ENCODE results near the gene CCL23.
"Not testable (repeated sequence)": the region's sequence is repeated elsewhere in the genome, so short reads cannot be mapped to it uniquely, and the experiment has no call there.

CCL23 gene

DNA sequence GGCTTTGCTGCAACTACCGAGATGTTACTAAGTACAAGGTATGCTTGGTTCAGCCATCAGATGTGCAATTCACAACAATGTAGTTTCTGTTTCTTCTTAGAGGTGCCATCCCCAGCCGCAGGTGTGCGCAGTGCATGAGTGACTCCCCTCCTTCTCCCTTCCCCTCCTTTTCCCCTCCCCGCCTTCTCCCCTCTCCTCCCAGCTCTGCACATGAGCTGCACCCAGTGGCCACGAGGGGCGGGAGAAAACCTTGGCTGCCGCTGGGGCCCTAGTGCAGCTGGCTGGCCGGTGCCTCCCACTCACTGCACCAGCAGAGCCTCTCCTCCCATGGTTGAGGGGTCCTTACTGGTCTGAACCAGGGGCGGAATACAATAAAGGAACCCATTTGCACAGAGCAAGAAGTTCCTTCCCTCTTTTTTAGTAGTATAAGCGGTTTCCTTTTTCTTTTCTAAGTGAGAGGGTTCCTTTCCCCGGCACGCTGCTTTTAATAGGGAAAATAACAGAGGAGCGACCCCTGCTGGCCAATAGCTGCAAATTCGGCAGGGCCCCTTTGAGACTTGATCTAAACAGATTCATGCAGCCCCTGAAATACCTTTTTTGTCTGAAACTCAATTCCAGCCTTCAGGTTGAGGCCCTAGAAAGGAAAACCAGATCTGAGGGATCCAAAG is 8.6 kb downstream of the CCL23 start:
- DNase-seq (ENCODE audit: insufficient read length, low spot score) (no peak), FAIRE-seq (no peak)

GRCh38 chr17:36004594-36005108 is 13.1 kb downstream of the CCL23 start:
- FAIRE-seq, result no peak
- no peak for DNase-seq (ENCODE audit: insufficient read length, low spot score)

DNA sequence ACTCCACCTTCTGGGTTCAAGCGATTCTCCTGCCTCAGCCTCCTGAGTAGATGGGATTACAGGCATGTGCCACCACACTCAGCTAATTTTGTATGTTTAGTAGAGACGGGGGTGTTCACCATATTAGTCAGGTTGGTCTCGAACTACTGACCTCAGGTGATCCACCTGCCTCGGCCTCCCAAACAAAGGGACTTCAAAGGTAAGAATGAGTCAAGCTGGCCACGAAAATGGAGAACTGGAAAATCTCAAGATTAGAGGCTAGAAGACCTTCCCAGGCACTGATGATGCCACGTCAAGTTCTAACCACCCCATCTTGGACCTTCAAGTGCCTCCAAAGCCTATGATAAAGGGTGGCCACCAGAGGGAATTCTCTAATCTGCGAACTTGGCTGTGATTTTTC is 15.1 kb downstream of the CCL23 start:
- FAIRE-seq (no peak), DNase-seq (ENCODE audit: insufficient read length, low spot score) (no peak)

DNA sequence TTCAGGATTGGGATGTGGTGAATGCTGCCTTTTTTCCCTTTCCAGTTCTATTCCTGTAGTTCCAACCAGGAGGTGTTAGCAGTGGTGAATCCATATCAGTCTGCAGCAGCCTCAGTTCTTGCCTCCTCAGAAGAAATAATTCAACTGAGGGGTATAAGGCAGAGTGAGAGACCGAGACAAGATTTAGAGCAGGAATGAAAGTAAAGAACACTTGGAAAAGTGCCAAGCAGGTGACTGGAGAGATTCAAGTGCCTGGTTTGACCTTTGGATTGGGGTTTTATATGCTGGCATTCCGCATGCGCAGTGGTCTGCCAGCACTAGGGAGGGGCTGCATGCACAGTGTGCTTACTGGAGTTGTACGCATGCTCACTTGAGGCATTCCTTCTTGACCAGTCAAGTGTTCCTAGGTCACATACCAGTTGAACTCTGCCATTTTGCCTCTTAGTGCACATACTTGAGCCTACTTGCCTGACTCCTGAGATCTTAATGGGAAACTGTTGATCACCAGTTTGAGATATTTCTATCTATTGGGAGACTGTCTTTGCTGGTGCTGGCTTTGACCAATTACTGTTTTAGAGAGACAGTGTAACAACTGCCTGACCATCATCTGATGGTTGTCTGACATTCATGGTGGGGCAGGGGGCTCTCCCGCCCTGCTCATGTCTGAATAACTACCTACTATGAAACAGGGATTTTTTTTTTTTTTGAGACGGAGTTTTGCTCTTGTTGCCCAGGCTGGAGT is 15.7 kb downstream of the CCL23 start:
- FAIRE-seq, result no peak
- DNase-seq (ENCODE audit: insufficient read length, low spot score), result no peak

DNA sequence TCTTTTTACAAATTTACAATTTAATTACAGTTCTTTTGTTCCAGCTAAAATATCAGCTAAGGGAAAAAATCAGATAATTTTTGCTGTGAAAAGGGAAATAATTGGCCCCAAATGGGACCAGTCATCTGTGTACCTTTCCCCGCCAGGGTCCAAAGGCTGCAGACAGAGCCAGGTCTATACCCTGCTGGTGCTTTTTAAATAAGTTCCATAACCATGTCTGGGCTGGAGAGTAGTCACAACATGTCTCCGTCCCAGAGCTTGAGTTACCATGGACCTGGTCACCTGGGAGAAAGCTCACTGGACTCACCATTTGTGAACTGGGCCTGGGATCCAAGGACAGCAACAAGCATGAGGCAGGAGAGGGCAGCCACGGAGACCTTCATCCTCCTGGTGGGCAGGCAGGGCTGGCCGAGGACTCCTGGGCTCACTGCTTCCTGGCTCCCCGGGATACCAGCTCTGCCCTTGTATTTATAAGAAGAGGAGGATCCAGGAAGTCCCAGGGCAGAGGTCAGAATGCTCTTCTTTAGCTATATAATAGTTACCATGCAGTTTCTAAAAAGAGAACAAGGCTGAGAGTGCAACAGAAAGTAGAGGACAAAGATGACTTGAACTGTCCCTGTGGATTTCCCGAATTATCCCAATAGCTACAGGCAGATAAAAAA is 16.5 kb downstream of the CCL23 start, which contains the start of gene CCL15:
Gene CCL15 (minus strand): TSS at position 444 of the 662 bp plus-strand sequence. CDS start 61 bp downstream, at position 383.
- FAIRE-seq, result no peak

DNA sequence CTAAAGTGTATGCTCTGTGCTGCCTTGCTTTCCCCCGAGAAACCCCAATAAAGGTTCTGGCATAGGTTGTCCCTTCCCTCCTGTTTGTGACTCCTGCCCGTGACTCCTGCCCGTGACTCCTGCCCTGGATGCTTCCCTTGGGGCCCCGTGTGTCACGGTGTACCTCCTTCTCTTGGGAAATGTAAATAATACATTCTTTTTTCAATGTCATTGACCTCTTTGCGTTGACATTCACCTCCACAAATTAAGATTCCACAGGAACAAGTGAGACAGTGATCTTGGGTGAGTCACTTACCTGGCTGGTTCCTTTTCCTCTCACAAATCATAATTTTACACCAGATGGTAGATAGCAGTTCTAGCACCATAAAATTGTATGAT is 17.1 kb downstream of the CCL23 start:
- DNase-seq (ENCODE audit: insufficient read length, low spot score), result no peak

More for the DNA sequence above, 16.5 kb downstream of the CCL23 start, which contains the start of gene CCL15:
- DNase-seq (ENCODE audit: insufficient read length, low spot score), result no peak

DNA sequence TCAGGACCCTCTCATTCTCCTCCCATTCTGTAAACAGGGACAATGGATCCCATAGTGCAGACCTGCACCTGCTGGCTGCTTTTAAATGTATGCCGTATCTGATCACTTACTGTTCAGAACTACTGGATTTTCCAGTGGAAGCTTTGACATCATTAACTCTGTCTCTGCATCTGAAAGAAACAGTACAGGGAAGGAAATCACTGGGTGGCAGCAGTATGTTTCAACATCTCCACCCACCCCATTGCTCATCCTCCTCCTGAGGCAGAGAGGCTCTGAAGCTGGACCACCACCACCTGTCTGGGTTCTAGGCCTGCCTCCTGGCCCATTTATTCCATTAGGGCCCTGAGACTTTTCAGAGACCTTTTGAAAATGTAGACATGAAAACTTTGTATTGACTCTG is 19.0 kb downstream of the CCL23 start:
- DNase-seq (ENCODE audit: insufficient read length, low spot score) (no peak), FAIRE-seq (no peak)

More for the DNA sequence above, 17.1 kb downstream of the CCL23 start:
- FAIRE-seq, result no peak

DNA sequence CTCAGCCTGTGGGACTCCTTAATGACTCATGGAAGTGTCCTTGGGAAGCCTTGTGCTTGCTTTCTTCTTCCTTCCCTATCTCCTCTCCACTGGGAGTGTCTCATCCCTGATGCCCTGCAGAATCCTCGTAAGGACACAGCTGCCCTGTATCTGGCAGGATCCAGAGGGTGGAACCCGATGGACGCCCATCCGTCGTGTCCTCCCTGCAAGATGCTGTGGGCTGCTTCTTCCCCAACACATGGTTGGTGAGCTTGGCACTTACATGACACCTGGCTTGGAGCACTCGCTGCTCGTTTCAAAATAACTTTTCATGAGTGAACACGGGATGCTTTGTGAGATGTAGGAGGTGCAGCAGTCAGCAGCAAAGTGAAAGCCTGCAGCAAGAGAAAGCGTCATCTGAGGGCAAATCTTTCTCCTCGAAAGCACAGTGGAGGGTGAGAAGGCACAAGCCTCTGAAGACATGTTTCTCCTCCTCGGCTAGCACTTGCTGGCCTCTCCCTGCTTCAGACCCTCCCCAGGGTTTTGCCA is 19.7 kb downstream of the CCL23 start:
- DNase-seq (ENCODE audit: insufficient read length, low spot score) (no peak), FAIRE-seq (no peak)

- FAIRE-seq; DNase-seq (ENCODE audit: insufficient read length, low spot score): not testable (repeated sequence)
Observed at GRCh38 chr17:35995346-35995745, 22.4 kb downstream of the CCL23 start.

GRCh38 chr17:35991075-35991474 is 26.7 kb downstream of the CCL23 start:
- FAIRE-seq, result no peak
- no peak for DNase-seq (ENCODE audit: insufficient read length, low spot score)

DNA sequence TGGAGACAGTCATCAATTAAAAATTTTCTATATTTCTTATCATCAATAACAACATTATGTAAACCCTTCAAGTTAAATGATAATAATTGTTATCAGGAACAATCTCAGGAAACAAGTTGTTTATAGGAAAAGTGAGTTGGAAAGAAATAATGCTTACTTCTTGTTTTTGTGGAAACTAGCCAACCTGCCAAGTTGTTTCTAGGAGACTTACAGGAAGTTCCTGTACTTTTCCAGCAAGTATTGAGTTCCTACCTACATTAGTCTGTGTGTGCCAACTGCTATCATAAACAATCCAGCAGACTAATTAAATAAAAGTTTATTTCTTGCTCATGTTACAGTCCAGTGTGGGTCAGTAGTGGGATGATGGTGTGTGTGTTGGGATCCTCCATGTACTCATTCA is 29.6 kb downstream of the CCL23 start:
- FAIRE-seq, result no peak
- no peak for DNase-seq (ENCODE audit: insufficient read length, low spot score)

DNA sequence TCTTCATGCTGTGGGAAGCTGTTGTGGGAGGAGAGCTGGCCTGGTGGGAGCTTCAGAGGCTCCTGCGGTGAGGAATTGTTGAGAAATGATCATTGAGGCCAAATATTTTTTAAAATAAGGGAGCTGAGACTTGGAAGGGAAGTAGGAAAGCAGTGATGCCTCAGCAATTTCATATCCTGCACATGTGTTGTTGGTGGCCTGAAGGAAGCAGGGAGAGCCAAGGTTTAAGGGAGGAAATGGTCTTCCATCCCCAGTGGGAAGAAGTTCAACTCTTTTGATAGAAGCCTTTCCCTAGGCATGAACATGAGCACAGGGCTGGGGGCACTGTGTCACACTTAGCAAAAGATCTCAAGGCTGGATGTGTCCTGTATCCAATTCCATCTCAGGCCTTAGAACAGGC is 31.1 kb downstream of the CCL23 start, which contains the start of gene CCL14:
Gene CCL14 (minus strand): TSS at position 87 of the 400 bp plus-strand sequence. CDS start 80 bp downstream, at position 7.
- no peak for FAIRE-seq
- DNase-seq (ENCODE audit: insufficient read length, low spot score), result no peak

DNA sequence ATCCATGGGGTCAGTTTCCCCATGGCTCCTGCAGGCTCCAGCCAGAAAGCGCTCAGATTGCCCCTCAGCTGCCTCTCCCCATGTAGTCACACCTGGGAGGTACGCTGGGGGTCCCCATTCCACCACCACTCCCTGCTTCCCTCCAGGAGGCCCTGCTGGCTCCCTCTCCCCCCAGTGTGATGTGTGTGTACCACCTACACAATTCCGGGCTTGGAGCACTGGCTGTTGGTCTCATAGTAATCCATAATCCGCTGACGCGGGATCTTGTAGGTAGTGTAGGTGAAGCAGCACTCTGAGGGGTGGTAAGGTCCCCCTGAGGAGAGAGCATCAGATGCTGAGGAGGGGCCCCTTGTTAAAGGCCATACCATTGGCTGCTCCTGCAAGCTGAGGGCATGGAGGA is 33.6 kb downstream of the CCL23 start:
- FAIRE-seq (no peak), DNase-seq (ENCODE audit: insufficient read length, low spot score) (no peak)

- no peak for FAIRE-seq
Observed at GRCh38 chr17:35982409-35983191, 35.2 kb downstream of the CCL23 start.

DNA sequence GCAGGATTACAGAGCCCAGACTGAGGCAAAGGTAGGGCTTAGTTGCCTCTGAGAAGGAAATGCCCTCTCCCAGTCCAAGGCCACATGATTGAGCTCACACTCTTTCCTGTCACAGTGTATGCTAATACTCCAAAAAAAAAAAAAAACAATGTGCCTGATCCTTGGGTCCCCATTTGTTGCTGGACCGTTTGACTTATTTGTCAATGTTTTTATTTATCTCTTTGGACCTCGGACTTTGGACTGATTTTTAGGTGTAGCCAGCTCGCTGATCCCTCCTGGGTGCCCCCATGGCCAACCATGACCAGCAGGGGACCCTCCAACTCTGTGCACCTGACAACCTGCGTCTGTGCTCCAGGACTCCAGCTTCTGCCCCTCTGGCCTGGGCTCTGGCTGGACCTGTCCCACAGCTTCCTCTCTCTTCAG is 35.9 kb downstream of the CCL23 start:
- FAIRE-seq (no peak), DNase-seq (ENCODE audit: insufficient read length, low spot score) (no peak)

More at GRCh38 chr17:35982409-35983191, 35.2 kb downstream of the CCL23 start:
- DNase-seq (ENCODE audit: insufficient read length, low spot score), result no peak

- DNase-seq (ENCODE audit: insufficient read length, low spot score) (no peak), FAIRE-seq (no peak)
Observed at GRCh38 chr17:35981246-35981645, 36.5 kb downstream of the CCL23 start, which contains the start of gene CCL16. Gene CCL16 (minus strand): TSS chr17:35981497. CDS start chr17:35981420, 77 bp downstream.

- DNase-seq (ENCODE audit: insufficient read length, low spot score) (no peak), FAIRE-seq (no peak)
Observed at GRCh38 chr17:35978346-35978745, 39.4 kb downstream of the CCL23 start.

DNA sequence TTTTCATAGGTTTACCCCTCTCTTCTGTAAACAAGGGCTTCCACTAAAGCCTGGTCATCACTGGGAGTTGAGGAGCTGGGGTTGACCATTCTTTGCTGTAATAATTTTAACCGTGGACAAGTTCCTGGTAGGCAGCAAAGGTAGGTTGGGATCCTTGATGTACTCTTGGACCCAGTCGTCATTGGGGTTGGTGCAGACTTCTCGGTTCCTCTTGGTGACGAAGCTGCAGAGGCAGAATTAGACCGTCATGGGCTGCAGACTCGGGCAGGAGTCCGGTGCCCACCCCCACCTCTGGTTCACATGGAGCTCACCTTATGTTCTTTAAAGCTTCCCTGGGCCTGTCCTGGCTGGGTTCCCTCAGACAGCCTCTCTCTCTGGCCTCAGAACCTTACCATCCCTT is 40.3 kb downstream of the CCL23 start:
- DNase-seq (ENCODE audit: insufficient read length, low spot score), result no peak
- FAIRE-seq, result no peak

- FAIRE-seq (no peak), DNase-seq (ENCODE audit: insufficient read length, low spot score) (no peak)
Observed at GRCh38 chr17:35973333-35974260, 44.2 kb downstream of the CCL23 start.

Data from HTR-8/SVneo (cell line).